GM23338 (cell line): ENCODE data around the gene SPRED2. TPM values are rescaled to one million over a fixed set of nuclear protein-coding genes. Genes with fewer than 3 reads are reported as not detected.

Experiments
- CREB1 ChIP-seq: fragments of 250-450 bp; sonication (Bioruptor Pico); IDR thresholded peaks from 2 replicates; pipeline ENCODE4 v1.5.0; 2020; ENCODE audit warnings: low read depth, mild to moderate bottlenecking, moderate library complexity
- JUNB ChIP-seq: IDR thresholded peaks from one replicate; pipeline ENCODE4 v1.6.1; 2016; ENCODE audit warnings: antibody characterized with exemption; ENCODE audit not compliant: unreplicated experiment
- POLR2AphosphoS5 ChIP-seq: IDR thresholded peaks from 2 replicates; pipeline ENCODE4 v1.6.1; 2016; ENCODE audit warnings: antibody characterized with exemption, low read depth
- STAT1 ChIP-seq: IDR thresholded peaks from one replicate; pipeline ENCODE4 v1.6.1; 2016; ENCODE audit warnings: antibody characterized with exemption; ENCODE audit not compliant: unreplicated experiment
- ZNF114 ChIP-seq: fragments of 250-450 bp; sonication (Bioruptor Pico); IDR thresholded peaks from 2 replicates; pipeline ENCODE4 v1.5.0; 2020; ENCODE audit warnings: mild to moderate bottlenecking, moderate library complexity
- ZNF331 ChIP-seq: fragments of 250-450 bp; sonication (Bioruptor Pico); IDR thresholded peaks from 2 replicates; pipeline ENCODE4 v1.5.0; 2020; ENCODE audit warnings: low read depth, mild to moderate bottlenecking, moderate library complexity
- ZNF462 ChIP-seq: fragments of 250-450 bp; sonication (Bioruptor Pico); IDR thresholded peaks from 2 replicates; pipeline ENCODE4 v1.5.0; 2020; ENCODE audit warnings: mild to moderate bottlenecking, moderate library complexity
- polyA plus RNA-seq: library from polyadenylated mRNA; unstranded; fragments of >200 nt; fragmentation: Nextera tagmentation; extraction: Ambion mirVana; gene quantifications from 2 replicates; pipeline ENCODE4 v1.2.1, GENCODE V29; 2016
- total RNA-seq: library from RNA; depleted of rRNA; stranded (reverse); fragments of >200 nt; shearing (Covaris generic); gene quantifications from 2 replicates; pipeline ENCODE4 v1.2.3, GENCODE V29; 2014
- TF ChIP-seq, protein P1 (sequence below): IDR thresholded peaks from one replicate; pipeline ENCODE4 v1.6.1; 2018; ENCODE audit warnings: antibody characterized with exemption; ENCODE audit not compliant: unreplicated experiment

SPRED2 gene
- total and polyA plus RNA-seq, 2 experiments from 2014 or later, result 8.7 to 13.0 TPM

DNA sequence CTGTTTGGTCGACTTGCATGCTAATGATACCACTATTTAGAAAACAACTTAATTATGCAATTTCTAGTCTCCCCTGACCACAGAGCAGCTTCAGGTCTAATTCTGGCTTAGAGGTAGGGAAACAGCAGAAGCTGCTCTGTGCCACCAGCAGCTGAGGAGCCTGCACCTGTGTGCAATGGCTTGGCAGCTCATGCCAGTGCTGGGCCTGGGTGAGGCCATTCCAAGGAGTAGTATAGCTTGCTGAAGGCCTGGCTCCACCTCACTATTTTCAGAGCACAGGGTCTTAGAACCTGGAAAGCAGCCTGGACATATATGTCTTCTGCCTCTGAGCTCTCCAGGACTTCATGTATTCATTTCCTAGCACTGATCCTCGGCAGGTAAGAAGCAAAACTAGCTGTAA, 62.8 kb downstream of the SPRED2 start (continued):
- TF ChIP-seq ZNF462 (CRISPR knock-in tag) (no peak), ZNF331 (CRISPR knock-in tag) (no peak), CREB1 (no peak), STAT1 (no peak), ZNF114 (CRISPR knock-in tag) (no peak), JUNB (no peak), POLR2AphosphoS5 (no peak)
- TF ChIP-seq, protein P1, sequence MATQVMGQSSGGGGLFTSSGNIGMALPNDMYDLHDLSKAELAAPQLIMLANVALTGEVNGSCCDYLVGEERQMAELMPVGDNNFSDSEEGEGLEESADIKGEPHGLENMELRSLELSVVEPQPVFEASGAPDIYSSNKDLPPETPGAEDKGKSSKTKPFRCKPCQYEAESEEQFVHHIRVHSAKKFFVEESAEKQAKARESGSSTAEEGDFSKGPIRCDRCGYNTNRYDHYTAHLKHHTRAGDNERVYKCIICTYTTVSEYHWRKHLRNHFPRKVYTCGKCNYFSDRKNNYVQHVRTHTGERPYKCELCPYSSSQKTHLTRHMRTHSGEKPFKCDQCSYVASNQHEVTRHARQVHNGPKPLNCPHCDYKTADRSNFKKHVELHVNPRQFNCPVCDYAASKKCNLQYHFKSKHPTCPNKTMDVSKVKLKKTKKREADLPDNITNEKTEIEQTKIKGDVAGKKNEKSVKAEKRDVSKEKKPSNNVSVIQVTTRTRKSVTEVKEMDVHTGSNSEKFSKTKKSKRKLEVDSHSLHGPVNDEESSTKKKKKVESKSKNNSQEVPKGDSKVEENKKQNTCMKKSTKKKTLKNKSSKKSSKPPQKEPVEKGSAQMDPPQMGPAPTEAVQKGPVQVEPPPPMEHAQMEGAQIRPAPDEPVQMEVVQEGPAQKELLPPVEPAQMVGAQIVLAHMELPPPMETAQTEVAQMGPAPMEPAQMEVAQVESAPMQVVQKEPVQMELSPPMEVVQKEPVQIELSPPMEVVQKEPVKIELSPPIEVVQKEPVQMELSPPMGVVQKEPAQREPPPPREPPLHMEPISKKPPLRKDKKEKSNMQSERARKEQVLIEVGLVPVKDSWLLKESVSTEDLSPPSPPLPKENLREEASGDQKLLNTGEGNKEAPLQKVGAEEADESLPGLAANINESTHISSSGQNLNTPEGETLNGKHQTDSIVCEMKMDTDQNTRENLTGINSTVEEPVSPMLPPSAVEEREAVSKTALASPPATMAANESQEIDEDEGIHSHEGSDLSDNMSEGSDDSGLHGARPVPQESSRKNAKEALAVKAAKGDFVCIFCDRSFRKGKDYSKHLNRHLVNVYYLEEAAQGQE, result no peak
